Astrocyte of the spinal cord (primary cell): ENCODE data around the gene ABCC1.

Source experiments
- DNase-seq: peaks from one replicate; pipeline ENCODE4 v3.0.0; 2011; ENCODE audit warnings: low read depth, low spot score
- H3K4me3 ChIP-seq: 2 replicates; pipeline ENCODE4 v1.5.1; 2011; ENCODE audit warnings: low read depth, mild to moderate bottlenecking, low read length, moderate library complexity
- CTCF ChIP-seq: IDR thresholded peaks from 2 replicates; pipeline ENCODE4 v1.5.1; 2012; ENCODE audit warnings: low read depth, mild to moderate bottlenecking, low read length, inconsistent platforms
- in situ Hi-C: cut with HindIII; loops from 2 replicates; pipeline ENCODE4 v1.10.0; 2017; ENCODE audit warnings: low sequenced_read_pairs

Gene ABCC1

GRCh38 chr16:16071631-16072244 is 122.3 kb downstream of the ABCC1 start:
- no peak for TF ChIP-seq CTCF
- in situ Hi-C loops: no loop called here
- no peak overlapping the region for H3K4me3 ChIP-seq
- peak; percentile 80 for DNase-seq

DNA sequence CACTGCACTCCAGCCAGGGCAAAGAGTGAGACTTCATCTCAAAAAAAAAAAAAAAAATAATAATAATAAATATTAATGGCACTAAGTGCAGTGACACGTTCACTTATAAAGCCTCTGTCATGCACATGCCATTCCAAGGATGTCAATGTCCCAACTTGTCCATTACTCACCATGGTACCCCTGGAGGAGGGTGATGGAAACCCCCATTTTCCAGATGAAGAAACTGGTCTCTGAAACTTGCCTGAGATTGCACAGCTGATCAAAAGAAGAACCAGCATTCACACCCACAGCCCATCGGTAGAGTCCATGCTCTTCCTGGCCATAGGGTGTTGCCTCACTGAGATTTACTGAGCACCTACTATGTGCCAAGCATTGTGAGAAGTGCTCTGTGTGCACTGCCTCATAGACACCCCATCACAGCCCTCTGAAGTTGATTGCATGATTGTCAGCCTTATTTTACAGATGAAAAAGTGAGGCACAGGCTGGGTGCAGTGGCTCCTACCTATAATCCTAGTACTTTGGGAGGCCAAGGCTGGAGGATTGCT is 123.7 kb downstream of the ABCC1 start:
- in situ Hi-C loops: no loop called here
- H3K4me3 ChIP-seq: no peak overlapping the region
- no peak for DNase-seq
- no peak for TF ChIP-seq CTCF

DNA sequence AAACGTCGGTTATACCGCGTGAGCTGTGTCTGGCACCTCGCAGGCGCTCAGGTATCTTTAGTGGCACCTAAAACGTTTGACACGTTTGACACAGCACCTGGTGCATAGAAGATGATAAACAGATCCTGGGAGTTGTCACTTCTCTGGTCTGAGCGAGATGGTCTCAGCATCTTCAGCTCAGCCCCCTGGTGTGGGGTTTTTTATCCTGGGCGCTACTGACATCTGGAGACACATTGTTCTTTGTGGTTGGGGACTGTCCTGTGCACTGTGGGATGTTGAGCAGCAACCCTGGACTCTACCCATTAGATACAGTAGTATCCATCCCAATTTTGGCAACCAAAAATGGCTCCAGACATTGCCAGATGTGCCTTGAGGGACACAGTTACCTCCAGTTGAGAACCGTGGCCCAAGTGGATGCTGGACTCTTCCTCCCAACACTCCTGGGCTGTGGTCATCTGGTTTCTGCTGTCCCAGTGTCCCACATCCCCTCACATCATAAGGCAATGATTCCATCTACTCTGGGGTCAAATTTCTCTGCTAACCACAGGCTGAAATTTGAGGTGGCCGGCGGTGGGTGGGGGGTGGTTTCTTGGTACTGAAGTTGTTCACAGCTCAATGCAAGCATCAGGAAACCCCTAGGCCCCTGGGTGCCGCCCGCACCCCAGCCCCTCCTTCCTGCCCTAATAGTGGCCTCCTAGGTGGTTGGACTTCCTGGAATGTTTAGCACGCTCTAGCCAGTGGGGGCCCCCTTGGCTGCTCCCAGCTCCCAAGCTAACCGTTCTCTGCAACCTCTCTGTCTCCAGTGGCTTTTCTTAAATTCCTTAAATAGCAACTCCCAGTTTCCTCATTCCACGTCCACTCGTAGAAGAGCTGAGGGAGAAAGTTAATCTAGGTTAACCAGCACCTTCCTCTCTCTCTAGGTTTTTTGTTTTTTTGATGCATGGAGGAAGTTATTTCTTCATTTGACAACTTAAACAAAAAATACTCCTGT is 124.8 kb downstream of the ABCC1 start:
- DNase-seq: peak; percentile 95
- in situ Hi-C loops: no loop called here

DNA sequence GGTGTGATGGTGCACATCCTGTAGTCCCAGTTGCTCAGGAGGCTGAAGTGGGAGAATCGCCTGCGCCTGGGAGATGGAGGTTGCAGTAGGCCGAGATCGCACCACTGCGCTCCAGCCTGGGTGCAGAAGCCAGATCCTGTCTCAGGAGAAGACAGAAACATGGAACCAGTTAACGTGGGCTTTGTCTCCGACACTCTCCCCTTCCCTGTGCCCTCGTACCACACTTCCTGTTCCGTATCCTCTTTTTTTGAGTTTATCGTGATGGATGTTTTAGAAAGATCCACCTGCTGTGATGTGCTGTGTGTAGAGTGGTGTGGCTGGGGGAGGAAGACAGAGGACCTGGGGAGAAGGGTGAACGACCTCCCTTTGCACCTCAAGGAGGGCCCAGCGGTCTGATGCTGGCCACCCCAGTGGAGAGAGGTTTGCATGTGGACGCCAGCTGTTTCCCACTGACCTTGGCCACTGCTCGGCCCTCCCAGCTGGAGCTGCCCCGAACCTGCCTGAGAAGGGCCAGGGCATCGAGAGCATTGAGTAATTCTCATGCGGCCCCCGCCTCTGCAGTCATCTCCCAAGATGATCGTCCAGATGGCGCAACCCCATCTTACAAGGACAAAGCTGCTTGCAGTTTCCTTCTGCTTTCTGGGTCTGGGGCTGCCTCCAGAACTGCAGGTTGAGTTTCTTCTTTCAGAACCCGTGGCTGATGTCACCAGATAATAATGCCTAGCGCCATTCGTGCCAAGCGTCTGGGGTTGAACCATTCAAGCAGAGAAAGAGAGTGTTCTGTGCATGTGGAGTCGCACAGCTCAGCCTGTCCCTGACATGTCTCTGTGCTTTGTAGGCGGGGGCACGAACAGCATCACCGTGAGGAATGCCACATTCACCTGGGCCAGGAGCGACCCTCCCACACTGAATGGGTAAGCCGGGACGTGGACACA is 126.3 kb downstream of the ABCC1 start:
- in situ Hi-C loops: no loop called here
- no peak overlapping the region for H3K4me3 ChIP-seq
- DNase-seq: no peak
- TF ChIP-seq CTCF: no peak

More for the DNA sequence above, 124.8 kb downstream of the ABCC1 start:
- no peak overlapping the region for H3K4me3 ChIP-seq
- TF ChIP-seq CTCF: no peak

DNA sequence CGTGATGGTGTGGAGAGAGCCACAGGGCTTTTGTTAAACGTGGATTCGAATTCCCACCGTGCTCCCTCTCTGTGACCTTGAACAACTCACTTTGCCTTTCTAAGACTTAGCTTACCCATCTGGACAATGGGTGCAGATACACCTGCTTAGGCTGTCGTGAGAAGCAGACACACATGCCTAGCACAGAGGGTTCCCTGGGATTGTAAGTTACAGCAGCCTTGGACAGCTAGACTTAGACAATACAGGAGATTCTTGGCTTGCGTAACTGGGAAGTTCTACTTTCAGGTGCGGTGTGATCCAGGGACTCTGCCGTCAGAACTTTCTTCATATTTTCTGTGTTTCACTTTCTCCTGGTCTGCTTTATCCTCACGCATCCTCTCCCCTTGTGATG is 127.0 kb downstream of the ABCC1 start:
- TF ChIP-seq CTCF: no peak
- no peak overlapping the region for H3K4me3 ChIP-seq
- DNase-seq: no peak
- in situ Hi-C loops: no loop called here
